ENCODE data around the gene RAD51B. TPM values are rescaled to one million over a fixed set of nuclear protein-coding genes. Genes with fewer than 3 reads are reported as not detected.

Gene RAD51B
- total and polyA plus RNA-seq, 9 of the 15 experiments (the other 6 are each of a cell fraction or from before 2014, with no cell fraction given) = 8.5 to 17.3 (median 11.3) TPM

- Histone ChIP-seq H4K20me1 (replicated peaks; ENCODE audit: control insufficient read depth, insufficient read depth, low read length) (no peaks in the 10 kb centered on the region), H3K4me1 (replicated peaks in 1 of 2; ENCODE audit: control insufficient read depth in 2 of 2, insufficient read depth in 2 of 2, low read length in 2 of 2) (peaks cover 0 to 4% of the 10 kb centered on the region in 2 experiments; a peak in 1 of 5 replicates), H3K79me2 (ENCODE audit: control insufficient read depth, insufficient read depth, low read length) (no peaks in the 10 kb centered on the region), H3K4me2 (ENCODE audit: insufficient read depth, low read length) (no peak overlapping the region), H3K9ac (ENCODE audit: insufficient read depth in 1 of 2, low read depth in 2 of 2, low read length in 2 of 2) (no peak overlapping the region), H3K36me3 (ENCODE audit: control insufficient read depth, insufficient read depth, low read length) (no peaks in the 10 kb centered on the region), H3K9me3 (replicated peaks; ENCODE audit: control insufficient read depth, insufficient read depth, low read depth, low read length) (no peaks in the 10 kb centered on the region), H3K27me3 (ENCODE audit: control insufficient read depth in 2 of 2, insufficient read depth in 2 of 2, low read length in 2 of 2) (no peaks in the 10 kb centered on the region), H2AFZ (ENCODE audit: low read depth, low read length) (no peak overlapping the region), H3K27ac (ENCODE audit: extremely low read depth, low read depth, low read length) (no peak overlapping the region), H3K4me3 (no peak overlapping the region), H3K9me1 (ENCODE audit: control insufficient read depth, insufficient read depth, low read length) (no peaks in the 10 kb centered on the region)
- FAIRE-seq (no peak), DNase-seq (ENCODE audit: extremely low read depth in 1 of 4, low spot score in 3 of 4) (no peak), ATAC-seq (no peak)
- ChIA-PET CTCF (ENCODE audit: low intra/inter-chr PET ratio) (no interaction called here), POLR2A (no interaction called here)
- BruUV-seq (replicated peaks) = no TSS peak
- TF ChIP-seq, protein P1, sequence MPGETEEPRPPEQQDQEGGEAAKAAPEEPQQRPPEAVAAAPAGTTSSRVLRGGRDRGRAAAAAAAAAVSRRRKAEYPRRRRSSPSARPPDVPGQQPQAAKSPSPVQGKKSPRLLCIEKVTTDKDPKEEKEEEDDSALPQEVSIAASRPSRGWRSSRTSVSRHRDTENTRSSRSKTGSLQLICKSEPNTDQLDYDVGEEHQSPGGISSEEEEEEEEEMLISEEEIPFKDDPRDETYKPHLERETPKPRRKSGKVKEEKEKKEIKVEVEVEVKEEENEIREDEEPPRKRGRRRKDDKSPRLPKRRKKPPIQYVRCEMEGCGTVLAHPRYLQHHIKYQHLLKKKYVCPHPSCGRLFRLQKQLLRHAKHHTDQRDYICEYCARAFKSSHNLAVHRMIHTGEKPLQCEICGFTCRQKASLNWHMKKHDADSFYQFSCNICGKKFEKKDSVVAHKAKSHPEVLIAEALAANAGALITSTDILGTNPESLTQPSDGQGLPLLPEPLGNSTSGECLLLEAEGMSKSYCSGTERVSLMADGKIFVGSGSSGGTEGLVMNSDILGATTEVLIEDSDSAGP (CRISPR knock-in tag; IDR thresholded peaks at IDR 0.05) = no peak
- TF ChIP-seq NFRKB (IDR thresholded peaks at IDR 0.05; ENCODE audit: low read depth) (no peak), ZSCAN29 (IDR thresholded peaks at IDR 0.05) (no peak), ZBTB7A (IDR thresholded peaks at IDR 0.05; ENCODE audit: borderline replicate concordance, control insufficient read depth, low read depth, low read length) (no peak)
- TF ChIP-seq, protein P2, sequence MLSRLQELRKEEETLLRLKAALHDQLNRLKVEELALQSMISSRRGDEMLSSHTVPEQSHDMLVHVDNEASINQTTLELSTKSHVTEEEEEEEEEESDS (CRISPR knock-in tag; IDR thresholded peaks at IDR 0.05) = no peak
- WGBS (ENCODE audit: insufficient coverage, low coverage, missing lambda C conversion rate) = 41% methylated on average over 2 of the region's 2 CpGs
- in situ Hi-C loops (cut with MboI) = no loop called here
- intact Hi-C loops (cut with micrococcal nuclease) = no loop called here
Measured at GRCh38 chr14:68230950-68231717, 411.6 kb downstream of the RAD51B start.

Measured in K562 (cell line).